Measurements from ENCODE around the gene SAAL1. TPM values are rescaled to one million over a fixed set of nuclear protein-coding genes. Genes with fewer than 3 reads are reported as not detected.

Gene SAAL1
- total RNA-seq, 1 experiment from 2014 or later, result 41.2 TPM

GRCh38 chr11:18088966-18089365, 16.9 kb downstream of the SAAL1 start:
- no peaks in the 10 kb centered on the region; the same call in 1 of the 2 replicates for H3K79me2 ChIP-seq (ENCODE audit: insufficient read depth, low read length)
- RAD21 ChIA-PET (ENCODE audit: low non-redundant PET in 1 of 2, low total read pairs in 2 of 2, uncharacterized antibody in 2 of 2, unreplicated experiment in 2 of 2), result no interaction called here
- TF ChIP-seq MAX (IDR thresholded peaks at IDR 0.05) (no peak), CBX3 (IDR thresholded peaks at IDR 0.05; ENCODE audit: low read depth) (no peak), TCF7L2 (IDR thresholded peaks at IDR 0.05; ENCODE audit: borderline replicate concordance, extremely low read depth, insufficient read depth, insufficient read length) (no peak), ATF3 (IDR thresholded peaks at IDR 0.05) (no peak), ELF1 (IDR thresholded peaks at IDR 0.05; ENCODE audit: borderline replicate concordance, low read depth) (no peak), SIN3A (IDR thresholded peaks at IDR 0.05; ENCODE audit: low read depth) (no peak), CTCF (IDR thresholded peaks at IDR 0.05 in 2 of 3, conservative IDR thresholded peaks at IDR 0.05 in 1 of 3; ENCODE audit: borderline replicate concordance in 1 of 3, insufficient read depth in 1 of 3, low read depth in 2 of 3, low read length in 2 of 3) (no peak), EGR1 (IDR thresholded peaks at IDR 0.05; ENCODE audit: low read depth) (no peak), POLR2AphosphoS5 (IDR thresholded peaks at IDR 0.05; ENCODE audit: low read depth, low read length) (no peak)

More at GRCh38 chr11:18088966-18089365, 16.9 kb downstream of the SAAL1 start:
- peaks cover 37 to 40% of the 10 kb centered on the region in 2 experiments for H3K36me3 ChIP-seq (ENCODE audit: control insufficient read depth in 1 of 2, insufficient read depth in 2 of 2, low read length in 2 of 2)
- H3K4me3 ChIP-seq (replicated peaks in 1 of 2; ENCODE audit: low read depth in 1 of 2, low read length in 2 of 2), result no peak overlapping the region
- no peaks in the 10 kb centered on the region for H3K9me3 ChIP-seq (ENCODE audit: control insufficient read depth in 1 of 2, insufficient read depth in 1 of 2, low read depth in 1 of 2, low read length in 2 of 2)
- H4K20me1 ChIP-seq (ENCODE audit: insufficient read depth), result no peaks in the 10 kb centered on the region
- ATAC-seq, result no peak
- H3K27ac ChIP-seq (ENCODE audit: low read depth, low read length), result no peak overlapping the region
- ChIA-PET CTCF (interaction anchor here (1.6 kb wide), 1 partner anchor 17 kb away, joined by 5 read pairs; the partner anchor contains the start of gene SAAL1), POLR2A (no interaction called here)
- H3K4me2 ChIP-seq (ENCODE audit: low read length), result no peak overlapping the region
- BruUV-seq (replicated peaks), result no TSS peak
- H3K9ac ChIP-seq (ENCODE audit: low read length), result no peak overlapping the region
- no peak for DNase-seq (ENCODE audit: low read depth, low spot score)
- H2AFZ ChIP-seq (ENCODE audit: low read depth, low read length, poor library complexity, severe bottlenecking), result no peak overlapping the region
- no peaks in the 10 kb centered on the region for H3K4me1 ChIP-seq (ENCODE audit: control insufficient read depth in 1 of 2, insufficient read depth in 2 of 2, low read length in 2 of 2)
- H3K27me3 ChIP-seq (ENCODE audit: insufficient read depth, low read length), result no peaks in the 10 kb centered on the region
- no peaks in the 10 kb centered on the region for H3K9me2 ChIP-seq (ENCODE audit: insufficient read depth)
- intact Hi-C loops (cut with micrococcal nuclease), result no loop called here

All from HCT116 (cell line).